Stomach (tissue), 4 donors: ENCODE measurements around the gene CDC37L1.

ENCODE experiments used
- POLR2A ChIP-seq, 4 donors: fragments of 450-650 bp; IDR thresholded peaks; one replicate each; pipeline ENCODE4 v1.6.1; 2016; ENCODE audit warnings: antibody characterized with exemption in 4 of 4, control low read depth in 2 of 4, mild to moderate bottlenecking in 1 of 4, moderate library complexity in 1 of 4
- POLR2AphosphoS5 ChIP-seq, 3 donors: sonication (generic); formaldehyde crosslinking; IDR thresholded peaks; one replicate each; pipeline ENCODE4 v1.6.1; 2016; ENCODE audit warnings: antibody characterized with exemption in 3 of 3
- TF ChIP-seq, protein P1 (sequence below), 7 experiments: fragments of 450-650 bp in 4 of 7; fragments of 200-600 bp in 3 of 7; sonication (generic) in 3 of 7; IDR thresholded peaks; one replicate each; pipeline ENCODE4 v1.5.1; 2016 to 2019; ENCODE audit warnings: antibody characterized with exemption in 7 of 7, control low read depth in 2 of 7, mild to moderate bottlenecking in 1 of 7

DNA sequence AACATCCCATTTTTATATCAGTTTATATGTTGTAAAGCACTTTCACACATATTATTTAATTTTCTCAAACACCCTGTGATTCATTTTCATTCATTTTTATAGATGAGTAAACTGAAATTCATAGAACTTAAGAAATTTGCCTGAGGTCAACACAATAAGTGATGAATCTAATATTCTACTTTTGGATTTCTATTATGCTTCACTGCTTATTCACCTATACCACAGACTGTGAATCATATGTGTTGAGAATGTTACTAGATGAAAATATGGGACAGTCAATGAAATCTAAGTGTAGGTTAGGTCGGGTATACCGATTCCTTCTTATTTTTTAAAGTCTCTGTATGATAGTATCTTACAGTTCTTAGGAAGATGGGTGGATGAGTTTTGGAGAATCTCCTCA lies 24.8 kb downstream of the CDC37L1 start:
- TF ChIP-seq, protein P1, sequence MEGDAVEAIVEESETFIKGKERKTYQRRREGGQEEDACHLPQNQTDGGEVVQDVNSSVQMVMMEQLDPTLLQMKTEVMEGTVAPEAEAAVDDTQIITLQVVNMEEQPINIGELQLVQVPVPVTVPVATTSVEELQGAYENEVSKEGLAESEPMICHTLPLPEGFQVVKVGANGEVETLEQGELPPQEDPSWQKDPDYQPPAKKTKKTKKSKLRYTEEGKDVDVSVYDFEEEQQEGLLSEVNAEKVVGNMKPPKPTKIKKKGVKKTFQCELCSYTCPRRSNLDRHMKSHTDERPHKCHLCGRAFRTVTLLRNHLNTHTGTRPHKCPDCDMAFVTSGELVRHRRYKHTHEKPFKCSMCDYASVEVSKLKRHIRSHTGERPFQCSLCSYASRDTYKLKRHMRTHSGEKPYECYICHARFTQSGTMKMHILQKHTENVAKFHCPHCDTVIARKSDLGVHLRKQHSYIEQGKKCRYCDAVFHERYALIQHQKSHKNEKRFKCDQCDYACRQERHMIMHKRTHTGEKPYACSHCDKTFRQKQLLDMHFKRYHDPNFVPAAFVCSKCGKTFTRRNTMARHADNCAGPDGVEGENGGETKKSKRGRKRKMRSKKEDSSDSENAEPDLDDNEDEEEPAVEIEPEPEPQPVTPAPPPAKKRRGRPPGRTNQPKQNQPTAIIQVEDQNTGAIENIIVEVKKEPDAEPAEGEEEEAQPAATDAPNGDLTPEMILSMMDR (IDR thresholded peaks at IDR 0.05): no peak
- TF ChIP-seq POLR2AphosphoS5 (IDR thresholded peaks at IDR 0.05): no peak
- TF ChIP-seq POLR2A (IDR thresholded peaks at IDR 0.05): no peak
